Measurements from ENCODE around the gene DOP1A.

The DOP1A gene

GRCh38 chr6:83138118-83138722 lies 70.7 kb downstream of the DOP1A start:
- no peak for TF ChIP-seq CTCF (conservative IDR thresholded peaks at IDR 0.05; ENCODE audit: low read depth, low read length)
- no peak overlapping the region for H3K4me3 ChIP-seq (ENCODE audit: low read depth, low read length)
- DNase-seq (ENCODE audit: low read depth) = no peak

GRCh38 chr6:83138758-83139157 lies 71.3 kb downstream of the DOP1A start:
- no peak overlapping the region for H3K4me3 ChIP-seq (ENCODE audit: low read depth, low read length)
- no peak for TF ChIP-seq CTCF (conservative IDR thresholded peaks at IDR 0.05; ENCODE audit: low read depth, low read length)
- DNase-seq (ENCODE audit: low read depth) = no peak

- H3K4me3 ChIP-seq (ENCODE audit: low read depth, low read length) = no peak overlapping the region
- TF ChIP-seq CTCF (conservative IDR thresholded peaks at IDR 0.05; ENCODE audit: low read depth, low read length) = no peak
- peak; percentile 64 for DNase-seq (ENCODE audit: low read depth)
Observed at GRCh38 chr6:83151114-83151513, 83.6 kb downstream of the DOP1A start.

- H3K4me3 ChIP-seq (ENCODE audit: low read depth, low read length) = no peak overlapping the region
- no peak for TF ChIP-seq CTCF (conservative IDR thresholded peaks at IDR 0.05; ENCODE audit: low read depth, low read length)
- DNase-seq (ENCODE audit: low read depth) = no peak
Observed at GRCh38 chr6:83152913-83153312, 85.4 kb downstream of the DOP1A start.

- TF ChIP-seq CTCF (conservative IDR thresholded peaks at IDR 0.05; ENCODE audit: low read depth, low read length) = no peak
- H3K4me3 ChIP-seq (ENCODE audit: low read depth, low read length) = no peak overlapping the region
- peak; percentile 16 for DNase-seq (ENCODE audit: low read depth)
Observed at GRCh38 chr6:83153883-83154521, 86.5 kb downstream of the DOP1A start.

- no peak overlapping the region for H3K4me3 ChIP-seq (ENCODE audit: low read depth, low read length)
- DNase-seq (ENCODE audit: low read depth) = no peak
- TF ChIP-seq CTCF (conservative IDR thresholded peaks at IDR 0.05; ENCODE audit: low read depth, low read length) = no peak
Observed at GRCh38 chr6:83155794-83156193, 88.3 kb downstream of the DOP1A start.

GRCh38 chr6:83160167-83160566 lies 92.7 kb downstream of the DOP1A start:
- no peak overlapping the region for H3K4me3 ChIP-seq (ENCODE audit: low read depth, low read length)
- TF ChIP-seq CTCF (conservative IDR thresholded peaks at IDR 0.05; ENCODE audit: low read depth, low read length) = no peak
- no peak for DNase-seq (ENCODE audit: low read depth)

Data from choroid plexus epithelial cell (primary cell).